OCI-LY1 (cell line): Measurements from ENCODE around the gene GOLGA7B.

Experiments
- H2AFZ ChIP-seq: fragments of 200-600 bp; sonication (generic), shearing (Covaris generic); 2 replicates; pipeline ENCODE4 v1.6.0; 2014; ENCODE audit warnings: antibody characterized with exemption, mild to moderate bottlenecking, low read length
- H3F3A ChIP-seq: fragments of 200-600 bp; sonication (generic), shearing (Covaris generic); 2 replicates; pipeline ENCODE4 v1.6.0; 2014; ENCODE audit warnings: mild to moderate bottlenecking, antibody characterized with exemption, low read length, moderate library complexity; ENCODE audit not compliant: insufficient read depth
- H3K27ac ChIP-seq: fragments of 200-600 bp; sonication (generic); 2 replicates; pipeline ENCODE4 v1.5.1; 2014; ENCODE audit warnings: low read length, mixed run types, mild to moderate bottlenecking, low read depth; ENCODE audit not compliant: poor library complexity, severe bottlenecking
- H3K27me3 ChIP-seq: fragments of 200-600 bp; sonication (generic); 2 replicates; pipeline ENCODE4 v1.6.0; 2014; ENCODE audit warnings: antibody characterized with exemption, mild to moderate bottlenecking, low read length, moderate library complexity; ENCODE audit not compliant: insufficient read depth
- H3K36me3 ChIP-seq: fragments of 200-600 bp; sonication (generic); 2 replicates; pipeline ENCODE4 v1.6.1; 2014; ENCODE audit warnings: mild to moderate bottlenecking, antibody characterized with exemption, low read length, moderate library complexity, mixed read lengths; ENCODE audit not compliant: insufficient read depth
- H3K4me1 ChIP-seq: fragments of 200-600 bp; sonication (generic); 2 replicates; pipeline ENCODE4 v1.5.1; 2014; ENCODE audit warnings: mild to moderate bottlenecking, low read length, moderate library complexity; ENCODE audit not compliant: insufficient read depth, severe bottlenecking
- H3K4me2 ChIP-seq: fragments of 200-600 bp; sonication (generic), shearing (Covaris generic); 2 replicates; pipeline ENCODE4 v1.6.1; 2014; ENCODE audit warnings: low read length
- H3K4me3 ChIP-seq: fragments of 200-600 bp; sonication (generic); 2 replicates; pipeline ENCODE4 v1.5.1; 2014; ENCODE audit warnings: low read length, low read depth, mild to moderate bottlenecking, mixed read lengths; ENCODE audit not compliant: poor library complexity, severe bottlenecking
- H3K79me2 ChIP-seq: fragments of 200-600 bp; shearing (Covaris generic); 2 replicates; pipeline ENCODE4 v1.6.1; 2016; ENCODE audit warnings: mixed run types, low read length, mixed read lengths; ENCODE audit not compliant: insufficient read depth
- H3K9ac ChIP-seq: fragments of 200-600 bp; sonication (generic), shearing (Covaris generic); 2 replicates; pipeline ENCODE4 v1.6.1; 2014; ENCODE audit warnings: mild to moderate bottlenecking, low read length, mixed read lengths
- H3K9me2 ChIP-seq: fragments of 200-600 bp; sonication (generic), shearing (Covaris generic); 2 replicates; pipeline ENCODE4 v1.6.1; 2014; ENCODE audit warnings: low read depth, mild to moderate bottlenecking, low read length, mixed read lengths
- H3K9me3 ChIP-seq: fragments of 200-600 bp; shearing (Covaris generic); 2 replicates; pipeline ENCODE4 v1.6.1; 2014; ENCODE audit warnings: low read length, mixed read lengths
- H4K20me1 ChIP-seq: fragments of 200-600 bp; sonication (generic), shearing (Covaris generic); 2 replicates; pipeline ENCODE4 v1.6.0; 2016; ENCODE audit warnings: mild to moderate bottlenecking, low read length; ENCODE audit not compliant: insufficient read depth
- CTCF ChIP-seq: fragments of 200-600 bp; sonication (generic), shearing (Covaris generic); IDR thresholded peaks from 2 replicates; pipeline ENCODE4 v1.5.1; 2017; ENCODE audit warnings: mild to moderate bottlenecking, antibody characterized with exemption, low read length, moderate library complexity, mixed read lengths
- EZH2 ChIP-seq: fragments of 200-600 bp; sonication (generic), shearing (Covaris generic); IDR thresholded peaks from 2 replicates; pipeline ENCODE4 v1.8.0; 2017; ENCODE audit warnings: borderline replicate concordance, mixed run types, mild to moderate bottlenecking, antibody characterized with exemption, low read length, moderate library complexity, mixed read lengths

GOLGA7B gene

GRCh38 chr10:97889461-97890265 lies 40.0 kb downstream of the GOLGA7B start:
- Histone ChIP-seq H3K4me3 (no peak overlapping the region), H3K9me2 (no peaks in the 10 kb centered on the region), H4K20me1 (no peaks in the 10 kb centered on the region), H3K4me2 (no peak overlapping the region), H3K27ac (no peak overlapping the region), H3K9ac (no peak overlapping the region), H3F3A (no peaks in the 10 kb centered on the region), H2AFZ (no peak overlapping the region), H3K4me1 (no peaks in the 10 kb centered on the region), H3K79me2 (no peaks in the 10 kb centered on the region), H3K36me3 (no peaks in the 10 kb centered on the region), H3K27me3 (no peaks in the 10 kb centered on the region), H3K9me3 (no peaks in the 10 kb centered on the region)
- no peak for TF ChIP-seq EZH2
- TF ChIP-seq CTCF = no peak

DNA sequence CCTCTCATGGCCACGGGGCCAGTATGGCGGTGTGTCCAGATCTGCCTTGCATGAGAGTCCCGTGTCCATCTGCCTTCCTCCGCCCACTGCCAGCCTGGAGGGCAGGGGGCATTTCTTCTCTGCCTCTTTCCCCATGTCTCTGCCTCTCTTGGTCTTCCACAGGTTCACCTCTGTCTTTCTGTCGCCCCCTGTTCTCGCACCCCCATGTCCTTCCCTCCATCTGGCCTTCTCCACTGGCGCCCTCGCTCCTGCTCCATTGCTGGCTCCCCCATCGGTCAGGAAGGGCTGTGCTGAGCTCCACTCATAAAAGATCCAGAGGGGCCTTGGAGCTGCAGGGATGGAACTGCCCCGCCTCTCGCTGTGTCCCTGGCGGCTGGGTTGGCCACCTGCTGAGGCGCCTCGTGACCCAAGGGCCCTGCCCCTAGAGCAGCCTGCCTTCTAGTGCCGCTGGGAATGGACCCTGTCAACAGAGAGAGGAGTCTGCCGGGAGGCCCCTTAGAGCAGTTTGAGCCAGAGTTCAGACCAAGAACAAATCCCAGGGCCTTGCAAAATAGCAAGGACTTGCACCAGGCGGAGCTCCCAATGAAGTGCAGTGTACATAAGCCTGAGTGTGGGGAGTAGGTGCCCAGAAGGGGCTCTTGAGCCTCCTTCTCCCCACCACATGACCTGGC lies 42.0 kb downstream of the GOLGA7B start:
- Histone ChIP-seq H3K4me1 (no peaks in the 10 kb centered on the region), H2AFZ (no peak overlapping the region), H3K27me3 (no peaks in the 10 kb centered on the region), H3K9ac (no peak overlapping the region), H3K79me2 (no peaks in the 10 kb centered on the region), H3K27ac (no peak overlapping the region), H3K9me3 (no peaks in the 10 kb centered on the region), H3F3A (no peaks in the 10 kb centered on the region), H3K4me3 (no peak overlapping the region), H4K20me1 (no peaks in the 10 kb centered on the region), H3K9me2 (no peaks in the 10 kb centered on the region), H3K4me2 (no peak overlapping the region), H3K36me3 (no peaks in the 10 kb centered on the region)
- TF ChIP-seq CTCF (no peak), EZH2 (no peak)

DNA sequence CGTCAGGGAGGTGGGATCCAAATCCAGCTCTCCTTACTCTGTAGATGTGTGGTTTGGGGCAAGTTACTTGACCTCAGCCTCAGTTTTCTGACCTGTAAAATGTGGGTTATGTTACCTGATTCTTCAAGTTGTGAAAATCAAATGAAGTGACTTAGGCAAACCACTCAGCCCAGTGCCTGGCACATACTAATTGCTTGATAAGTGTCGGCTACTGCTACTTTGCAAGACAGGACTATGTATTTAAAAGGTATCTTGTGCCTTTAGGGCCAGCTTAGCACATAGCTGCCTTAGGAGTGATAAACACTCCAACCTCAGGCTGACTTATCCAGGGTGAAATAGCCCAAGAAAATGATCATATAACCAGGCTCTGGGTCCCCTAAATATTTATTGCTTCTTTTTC lies 42.9 kb downstream of the GOLGA7B start:
- Histone ChIP-seq H3K27me3 (no peaks in the 10 kb centered on the region), H3F3A (no peaks in the 10 kb centered on the region), H2AFZ (no peak overlapping the region), H3K4me3 (no peak overlapping the region), H3K36me3 (no peaks in the 10 kb centered on the region), H4K20me1 (no peaks in the 10 kb centered on the region), H3K9me2 (no peaks in the 10 kb centered on the region), H3K27ac (no peak overlapping the region), H3K4me1 (no peaks in the 10 kb centered on the region), H3K4me2 (no peak overlapping the region), H3K9me3 (no peaks in the 10 kb centered on the region), H3K79me2 (no peaks in the 10 kb centered on the region), H3K9ac (no peak overlapping the region)
- TF ChIP-seq EZH2 = no peak
- no peak for TF ChIP-seq CTCF
